ENCODE measurements around the gene METTL5. TPM values are rescaled to one million over a fixed set of nuclear protein-coding genes. Genes with fewer than 3 reads are reported as not detected.
"Not testable (repeated sequence)": the region's sequence is repeated elsewhere in the genome, so short reads cannot be mapped to it uniquely, and the experiment has no call there.

The METTL5 gene
- total RNA-seq, 1 donor from 2014 or later: 46.1 TPM

GRCh38 chr2:169845016-169845415 lies 20.3 kb upstream of the METTL5 start:
- no peak for DNase-seq (ENCODE audit: low read depth)
- no peak overlapping the region for H3K4me3 ChIP-seq (ENCODE audit: low read depth, low read length)
- TF ChIP-seq CTCF (IDR thresholded peaks at IDR 0.05; ENCODE audit: insufficient read depth, low read length, poor library complexity, severe bottlenecking): no peak
- H3K36me3 ChIP-seq (ENCODE audit: control insufficient read depth, insufficient read depth, low read length): no peaks in the 10 kb centered on the region
- no peaks in the 10 kb centered on the region for H3K27me3 ChIP-seq (ENCODE audit: control insufficient read depth, insufficient read depth, low read length)

- H3K36me3 ChIP-seq (ENCODE audit: control insufficient read depth, insufficient read depth, low read length); H3K4me3 ChIP-seq (ENCODE audit: low read depth, low read length); H3K27me3 ChIP-seq (ENCODE audit: control insufficient read depth, insufficient read depth, low read length); DNase-seq (ENCODE audit: low read depth): not testable (repeated sequence)
Measured at GRCh38 chr2:169841625-169842024, 16.9 kb upstream of the METTL5 start.

- Histone ChIP-seq H3K4me3 (ENCODE audit: low read depth, low read length) (no peak overlapping the region), H3K27me3 (ENCODE audit: control insufficient read depth, insufficient read depth, low read length) (no peaks in the 10 kb centered on the region), H3K36me3 (ENCODE audit: control insufficient read depth, insufficient read depth, low read length) (no peaks in the 10 kb centered on the region)
- no peak for DNase-seq (ENCODE audit: low read depth)
- no peak for TF ChIP-seq CTCF (IDR thresholded peaks at IDR 0.05; ENCODE audit: insufficient read depth, low read length, poor library complexity, severe bottlenecking)
Measured at GRCh38 chr2:169840747-169841142, 16.0 kb upstream of the METTL5 start.

GRCh38 chr2:169839954-169840746 lies 15.4 kb upstream of the METTL5 start:
- no peak overlapping the region for H3K4me3 ChIP-seq (ENCODE audit: low read depth, low read length)
- no peak for TF ChIP-seq CTCF (IDR thresholded peaks at IDR 0.05; ENCODE audit: insufficient read depth, low read length, poor library complexity, severe bottlenecking)
- H3K36me3 ChIP-seq (ENCODE audit: control insufficient read depth, insufficient read depth, low read length): no peaks in the 10 kb centered on the region
- H3K27me3 ChIP-seq (ENCODE audit: control insufficient read depth, insufficient read depth, low read length): no peaks in the 10 kb centered on the region
- DNase-seq (ENCODE audit: low read depth): no peak

- Histone ChIP-seq H3K27me3 (ENCODE audit: control insufficient read depth, insufficient read depth, low read length) (no peaks in the 10 kb centered on the region), H3K4me3 (ENCODE audit: low read depth, low read length) (no peak overlapping the region)
- TF ChIP-seq CTCF (IDR thresholded peaks at IDR 0.05; ENCODE audit: insufficient read depth, low read length, poor library complexity, severe bottlenecking): no peak
Measured at GRCh38 chr2:169838743-169839489, 14.2 kb upstream of the METTL5 start.

GRCh38 chr2:169834401-169834800 lies 9.7 kb upstream of the METTL5 start:
- H3K36me3 ChIP-seq (ENCODE audit: control insufficient read depth, insufficient read depth, low read length): no peaks in the 10 kb centered on the region
- H3K27me3 ChIP-seq (ENCODE audit: control insufficient read depth, insufficient read depth, low read length): no peaks in the 10 kb centered on the region
- H3K4me3 ChIP-seq (ENCODE audit: low read depth, low read length): no peak overlapping the region
- no peak for TF ChIP-seq CTCF (IDR thresholded peaks at IDR 0.05; ENCODE audit: insufficient read depth, low read length, poor library complexity, severe bottlenecking)
- DNase-seq (ENCODE audit: low read depth): no peak

More at GRCh38 chr2:169838743-169839489, 14.2 kb upstream of the METTL5 start:
- DNase-seq (ENCODE audit: low read depth): no peak
- H3K36me3 ChIP-seq (ENCODE audit: control insufficient read depth, insufficient read depth, low read length): no peaks in the 10 kb centered on the region
